Dedifferentiated amniotic fluid mesenchymal stem cell (primary cell): ENCODE data around the gene AGPAT3.
"Not testable (repeated sequence)": the region's sequence is repeated elsewhere in the genome, so short reads cannot be mapped to it uniquely, and the experiment has no call there.

Source experiments
- DNase-seq: peaks from one replicate; pipeline ENCODE4 v3.0.0-alpha.2; 2016; ENCODE audit errors: extremely low spot score

Gene AGPAT3

GRCh38 chr21:43834146-43834905, 30.7 kb upstream of the AGPAT3 start:
- no peak for DNase-seq

- no peak for DNase-seq
These were observed 30.0 kb upstream of the AGPAT3 start for GRCh38 chr21:43835050-43835449.

GRCh38 chr21:43835861-43836260, 29.2 kb upstream of the AGPAT3 start:
- DNase-seq, result no peak

- no peak for DNase-seq
These were observed 28.4 kb upstream of the AGPAT3 start for GRCh38 chr21:43836616-43837015.

- no peak for DNase-seq
These were observed 24.8 kb upstream of the AGPAT3 start for GRCh38 chr21:43840259-43840658.

- no peak for DNase-seq
These were observed 22.3 kb upstream of the AGPAT3 start for GRCh38 chr21:43842742-43843141.

- DNase-seq, result not testable (repeated sequence)
These were observed 20.1 kb upstream of the AGPAT3 start for GRCh38 chr21:43844906-43845305.

- no peak for DNase-seq
These were observed 19.6 kb upstream of the AGPAT3 start for GRCh38 chr21:43845386-43845785.

GRCh38 chr21:43846430-43846829, 18.6 kb upstream of the AGPAT3 start:
- no peak for DNase-seq

- DNase-seq, result no peak
These were observed 17.7 kb upstream of the AGPAT3 start for GRCh38 chr21:43847301-43847700.

GRCh38 chr21:43848771-43849170, 16.3 kb upstream of the AGPAT3 start:
- DNase-seq, result no peak

GRCh38 chr21:43849532-43850299, 15.3 kb upstream of the AGPAT3 start:
- no peak for DNase-seq

GRCh38 chr21:43850728-43851295, 14.2 kb upstream of the AGPAT3 start:
- no peak for DNase-seq

- DNase-seq, result no peak
These were observed 13.4 kb upstream of the AGPAT3 start for GRCh38 chr21:43851593-43851992.

GRCh38 chr21:43853851-43854772, 10.9 kb upstream of the AGPAT3 start:
- DNase-seq, result no peak

- DNase-seq, result no peak
These were observed 10.0 kb upstream of the AGPAT3 start for GRCh38 chr21:43854773-43855633.

GRCh38 chr21:43855955-43856354, 9.1 kb upstream of the AGPAT3 start:
- DNase-seq, result no peak

GRCh38 chr21:43858806-43859648, 6.0 kb upstream of the AGPAT3 start:
- no peak for DNase-seq

GRCh38 chr21:43859747-43860214, 5.2 kb upstream of the AGPAT3 start:
- no peak for DNase-seq

GRCh38 chr21:43861706-43862105, 3.3 kb upstream of the AGPAT3 start:
- no peak for DNase-seq
